ENCODE data around the gene PNMT. TPM values are rescaled to one million over a fixed set of nuclear protein-coding genes. Genes with fewer than 3 reads are reported as not detected.
A peak's percentile ranks its signal among the peaks of the same experiment; 100 is the strongest.

PNMT gene
- total and polyA plus RNA-seq, 10 donors, result 0.28 to 2.4 (median 0.65) TPM; not detected in 4

GRCh38 chr17:39642291-39643074 lies 25.8 kb upstream of the PNMT start:
- peaks cover 0 to 26% (median 0%) of the 10 kb centered on the region in 6 donors for H3K36me3 ChIP-seq
- H3K9me3 ChIP-seq, result no peaks in the 10 kb centered on the region
- intact Hi-C loops (cut with DNase I; ENCODE audit: low total_unique reads), result no loop called here
- H3K4me3 ChIP-seq, result no peak overlapping the region
- H3K27me3 ChIP-seq (replicated peaks in 1 of 7), result no peaks in the 10 kb centered on the region
- TF ChIP-seq POLR2A (IDR thresholded peaks at IDR 0.05), result no peak
- TF ChIP-seq POLR2AphosphoS5 (IDR thresholded peaks at IDR 0.05), result no peak
- H3K27ac ChIP-seq, result peak overlapping the region in 2 of 8 donors; percentile 18 to 46
- WGBS, 5 donors, result 70 to 83% (median 78%) methylated on average over 7 to 9 of the region's 9 CpGs
- H3K4me1 ChIP-seq, result peaks cover 46 to 98% (median 74%) of the 10 kb centered on the region in 6 donors
- no peak for DNase-seq

- H3K27ac ChIP-seq, result no peak overlapping the region
- intact Hi-C loops (cut with DNase I; ENCODE audit: low total_unique reads), result no loop called here
- TF ChIP-seq CTCF (IDR thresholded peaks at IDR 0.05 in 8 of 11, conservative IDR thresholded peaks at IDR 0.05 in 3 of 11) (no peak), POLR2A (IDR thresholded peaks at IDR 0.05) (no peak), POLR2AphosphoS5 (IDR thresholded peaks at IDR 0.05) (no peak)
Measured at GRCh38 chr17:39643271-39643670, 25.0 kb upstream of the PNMT start.

GRCh38 chr17:39647256-39647655 lies 21.0 kb upstream of the PNMT start:
- 73 to 94% (median 85%) methylated on average over 5 of the region's 5 CpGs for WGBS, 5 donors
- Histone ChIP-seq H3K9me3 (no peaks in the 10 kb centered on the region), H3K4me1 (peaks cover 3 to 95% (median 41%) of the 10 kb centered on the region in 6 donors), H3K27me3 (replicated peaks in 1 of 7) (no peaks in the 10 kb centered on the region), H3K4me3 (no peak overlapping the region), H3K36me3 (peaks cover 0 to 57% (median 0%) of the 10 kb centered on the region in 6 donors), H3K27ac (no peak overlapping the region)
- TF ChIP-seq POLR2A (IDR thresholded peaks at IDR 0.05) (no peak), CTCF (IDR thresholded peaks at IDR 0.05 in 8 of 11, conservative IDR thresholded peaks at IDR 0.05 in 3 of 11) (no peak), POLR2AphosphoS5 (IDR thresholded peaks at IDR 0.05) (no peak)
- intact Hi-C loops (cut with DNase I; ENCODE audit: low total_unique reads), result no loop called here
- no peak for DNase-seq

More at GRCh38 chr17:39643271-39643670, 25.0 kb upstream of the PNMT start:
- WGBS, 5 donors, result 65 to 82% (median 67%) methylated on average over 4 of the region's 4 CpGs
- H3K4me1 ChIP-seq, result peaks cover 39 to 98% (median 67%) of the 10 kb centered on the region in 6 donors
- DNase-seq, result no peak
- H3K36me3 ChIP-seq, result peaks cover 0 to 27% (median 0%) of the 10 kb centered on the region in 6 donors
- H3K9me3 ChIP-seq, result no peaks in the 10 kb centered on the region
- no peak overlapping the region for H3K4me3 ChIP-seq
- H3K27me3 ChIP-seq (replicated peaks in 1 of 7), result no peaks in the 10 kb centered on the region

GRCh38 chr17:39648616-39649366 lies 19.5 kb upstream of the PNMT start:
- 75 to 86% (median 85%) methylated on average over 15 of the region's 15 CpGs for WGBS, 5 donors
- intact Hi-C loops (cut with DNase I; ENCODE audit: low total_unique reads), result no loop called here
- Histone ChIP-seq H3K9me3 (no peaks in the 10 kb centered on the region), H3K27me3 (replicated peaks in 1 of 7) (no peaks in the 10 kb centered on the region), H3K4me1 (peaks cover 0 to 95% (median 30%) of the 10 kb centered on the region in 6 donors), H3K4me3 (no peak overlapping the region), H3K27ac (no peak overlapping the region), H3K36me3 (peaks cover 0 to 67% (median 0%) of the 10 kb centered on the region in 6 donors)
- TF ChIP-seq CTCF (IDR thresholded peaks at IDR 0.05 in 8 of 11, conservative IDR thresholded peaks at IDR 0.05 in 3 of 11), result no peak
- no peak for TF ChIP-seq POLR2A (IDR thresholded peaks at IDR 0.05)
- TF ChIP-seq POLR2AphosphoS5 (IDR thresholded peaks at IDR 0.05), result no peak
- DNase-seq, result no peak

Data from spleen (tissue), 11 donors.